Fibroblast of upper back skin (primary cell): Measurements from ENCODE around the gene C6orf15.

Experiments
- DNase-seq: peaks from one replicate; pipeline ENCODE4 v3.0.0-alpha.2; 2013

Gene C6orf15

GRCh38 chr6:31129130-31129529, 16.8 kb upstream of the C6orf15 start:
- no peak for DNase-seq

- peak; percentile 36 for DNase-seq
Measured at GRCh38 chr6:31128093-31128676, 15.8 kb upstream of the C6orf15 start.

GRCh38 chr6:31126396-31127175, 14.2 kb upstream of the C6orf15 start:
- DNase-seq, result no peak

- DNase-seq, result peak; percentile 55
Measured at GRCh38 chr6:31125586-31126363, 13.4 kb upstream of the C6orf15 start.

- DNase-seq, result peak; percentile 24
Measured at GRCh38 chr6:31125162-31125561, 12.8 kb upstream of the C6orf15 start.

GRCh38 chr6:31122791-31123706, 10.7 kb upstream of the C6orf15 start:
- DNase-seq, result peak; percentile 50

- no peak for DNase-seq
Measured at GRCh38 chr6:31121131-31121790, 8.9 kb upstream of the C6orf15 start.

- no peak for DNase-seq
Measured at GRCh38 chr6:31120151-31120915, 8.0 kb upstream of the C6orf15 start, which contains the start of gene CDSN. TSS of gene CDSN (minus strand) at chr6:31120446. CDS start at chr6:31120419, 27 bp downstream.

GRCh38 chr6:31118178-31118577, 5.8 kb upstream of the C6orf15 start:
- DNase-seq, result no peak

GRCh38 chr6:31116661-31117385, 4.4 kb upstream of the C6orf15 start:
- peak; percentile 22 for DNase-seq

- DNase-seq, result no peak
Measured at GRCh38 chr6:31115941-31116560, 3.7 kb upstream of the C6orf15 start.

GRCh38 chr6:31114970-31115849, 2.8 kb upstream of the C6orf15 start:
- peak; percentile 75 for DNase-seq

GRCh38 chr6:31114541-31114878, 2.1 kb upstream of the C6orf15 start, which contains the start of gene PSORS1C1:
TSS of gene PSORS1C1 (plus strand) at chr6:31114800. CDS start at chr6:31129633, 14,833 bp downstream.
- DNase-seq, result peak; percentile 98

- DNase-seq, result peak; percentile 98
Measured at GRCh38 chr6:31113861-31114540, 1.6 kb upstream of the C6orf15 start.

- no peak for DNase-seq
Measured at GRCh38 chr6:31111712-31112111, 663 bp downstream of the C6orf15 start.

- no peak for DNase-seq
Measured at GRCh38 chr6:31110825-31111582, 1.4 kb downstream of the C6orf15 start.

GRCh38 chr6:31107052-31107451, 5.3 kb downstream of the C6orf15 start:
- no peak for DNase-seq

- no peak for DNase-seq
Measured at GRCh38 chr6:31103136-31103535, 9.2 kb downstream of the C6orf15 start.
